ENCODE data around the gene TSHZ2.
"Not testable (repeated sequence)": the region's sequence is repeated elsewhere in the genome, so short reads cannot be mapped to it uniquely, and the experiment has no call there.

TSHZ2 gene

DNA sequence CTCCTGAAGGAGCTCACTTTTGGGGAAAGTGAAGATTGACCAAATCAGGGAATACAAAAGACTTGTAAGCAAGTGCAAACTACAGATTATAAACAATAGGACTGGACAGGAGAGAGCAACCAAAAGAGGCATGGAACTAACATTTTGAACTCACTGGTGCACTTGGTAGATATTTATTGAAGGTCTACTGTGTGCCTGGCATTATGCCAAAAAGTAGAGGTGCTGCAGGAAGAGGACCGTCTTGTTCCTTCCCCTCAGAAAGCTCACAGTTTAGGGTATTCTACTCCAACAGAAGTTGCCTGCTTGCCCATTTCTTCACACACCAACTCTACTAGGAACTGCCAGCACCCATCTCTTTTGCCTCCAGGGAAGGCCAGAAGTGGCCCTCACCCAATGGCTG, 10.0 kb upstream of the TSHZ2 start:
- DNase-seq (ENCODE audit: low read depth), result no peak
- TF ChIP-seq CTCF (conservative IDR thresholded peaks at IDR 0.05; ENCODE audit: low read depth, low read length), result no peak
- no peak overlapping the region for H3K4me3 ChIP-seq (ENCODE audit: low read depth, low read length)

GRCh38 chr20:52963131-52963530, 9.0 kb upstream of the TSHZ2 start:
- no peak for TF ChIP-seq CTCF (conservative IDR thresholded peaks at IDR 0.05; ENCODE audit: low read depth, low read length)
- no peak for DNase-seq (ENCODE audit: low read depth)
- no peak overlapping the region for H3K4me3 ChIP-seq (ENCODE audit: low read depth, low read length)

GRCh38 chr20:52964131-52964530, 8.0 kb upstream of the TSHZ2 start:
- no peak overlapping the region for H3K4me3 ChIP-seq (ENCODE audit: low read depth, low read length)
- no peak for DNase-seq (ENCODE audit: low read depth)
- TF ChIP-seq CTCF (conservative IDR thresholded peaks at IDR 0.05; ENCODE audit: low read depth, low read length), result no peak

DNA sequence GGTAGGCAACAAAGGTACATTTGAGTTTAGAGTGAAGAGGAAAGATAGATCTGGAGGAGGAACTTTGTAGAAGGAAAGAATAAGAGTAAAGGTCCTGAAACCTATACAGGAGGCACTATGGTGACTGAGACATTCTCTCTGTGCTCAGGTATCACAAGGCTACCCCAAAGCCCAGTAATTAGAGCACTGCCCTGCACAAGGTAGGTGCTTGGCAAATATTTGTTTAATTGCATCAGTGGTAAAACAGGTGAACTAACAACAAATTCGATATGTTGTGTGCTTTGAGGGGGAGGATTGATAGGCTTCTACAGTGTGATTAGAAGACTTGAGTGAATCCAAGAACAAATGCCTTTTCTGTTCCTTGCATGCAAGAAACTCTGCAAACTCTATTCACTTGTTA, 6.8 kb upstream of the TSHZ2 start:
- no peak for DNase-seq (ENCODE audit: low read depth)
- no peak for TF ChIP-seq CTCF (conservative IDR thresholded peaks at IDR 0.05; ENCODE audit: low read depth, low read length)
- H3K4me3 ChIP-seq (ENCODE audit: low read depth, low read length), result no peak overlapping the region

DNA sequence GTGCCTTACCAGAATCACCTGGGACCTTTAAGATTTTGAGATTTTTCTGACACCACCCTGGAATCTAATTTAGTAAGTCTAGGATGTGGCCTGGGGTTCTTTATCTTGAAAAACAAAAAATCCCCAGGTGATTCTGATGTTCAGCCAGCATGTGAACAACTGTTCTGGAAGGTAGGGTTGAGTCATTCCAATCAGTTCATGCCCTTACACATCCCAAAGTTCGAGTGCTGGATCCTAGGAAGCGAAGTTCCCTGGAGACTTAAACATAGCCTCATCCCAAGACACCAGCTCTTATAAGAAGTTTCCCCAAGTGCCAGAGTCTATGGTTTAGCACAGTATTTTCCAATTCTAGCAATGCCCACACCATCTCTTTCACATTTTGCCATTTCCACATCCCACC, 6.3 kb upstream of the TSHZ2 start:
- no peak for DNase-seq (ENCODE audit: low read depth)
- H3K4me3 ChIP-seq (ENCODE audit: low read depth, low read length), result no peak overlapping the region
- TF ChIP-seq CTCF (conservative IDR thresholded peaks at IDR 0.05; ENCODE audit: low read depth, low read length), result no peak

DNA sequence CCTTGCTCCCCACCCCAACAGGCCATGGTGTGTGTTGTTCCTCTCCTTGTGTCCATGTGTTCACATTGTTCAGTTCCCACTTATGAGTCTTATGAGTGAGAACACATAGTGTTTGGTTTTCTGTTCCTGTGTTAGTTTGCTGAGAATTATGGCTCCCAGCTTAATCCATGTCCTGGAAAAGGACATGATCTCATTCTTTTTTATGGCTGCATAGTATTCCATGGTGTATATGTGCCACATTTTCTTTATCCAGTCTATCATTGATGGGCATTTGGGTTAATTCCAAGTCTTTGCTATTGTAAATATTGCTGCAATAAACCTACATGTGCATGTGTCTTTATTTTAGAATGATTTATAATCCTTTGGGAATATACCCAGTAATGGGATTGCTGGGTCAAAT, 5.6 kb upstream of the TSHZ2 start:
- H3K4me3 ChIP-seq (ENCODE audit: low read depth, low read length); DNase-seq (ENCODE audit: low read depth): not testable (repeated sequence)

DNA sequence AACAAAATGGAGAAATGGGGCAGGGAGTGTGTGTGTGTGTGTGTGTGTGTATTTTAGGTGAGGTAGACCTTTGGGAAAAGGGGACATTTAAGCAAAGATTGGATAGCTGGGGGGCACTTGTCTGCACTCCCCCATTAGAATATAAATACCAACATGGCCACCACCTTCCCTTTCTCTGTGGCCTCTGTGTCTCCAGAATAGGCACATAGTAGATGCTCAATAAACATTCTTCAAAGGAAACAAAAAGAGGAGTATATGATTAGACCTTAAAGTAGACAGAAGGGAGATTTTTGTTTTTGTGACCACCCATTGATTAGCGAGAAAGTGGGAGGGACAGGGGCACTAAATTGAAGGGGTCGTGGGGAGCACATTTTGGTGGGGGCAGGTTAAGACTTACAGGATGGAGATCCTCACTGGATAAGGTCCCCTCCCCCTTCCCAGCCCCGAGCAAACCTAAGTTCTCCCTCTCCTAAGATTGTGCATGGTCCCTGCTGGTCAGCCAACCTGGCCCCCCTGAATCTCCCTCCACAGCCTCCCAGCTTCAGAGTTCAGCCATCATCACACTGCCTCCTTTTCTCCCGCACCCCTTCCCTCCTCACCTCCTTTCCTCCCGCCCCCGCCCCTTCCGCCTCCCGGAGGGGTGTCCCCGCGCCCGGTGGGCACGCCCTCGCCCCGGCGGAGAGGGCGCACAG, 514 bp upstream of the TSHZ2 start:
- no peak for TF ChIP-seq CTCF (conservative IDR thresholded peaks at IDR 0.05; ENCODE audit: low read depth, low read length)
- H3K4me3 ChIP-seq (ENCODE audit: low read depth, low read length), result no peak overlapping the region
- no peak for DNase-seq (ENCODE audit: low read depth)
